ENCODE results near the gene CYBRD1. TPM values are rescaled to one million over a fixed set of nuclear protein-coding genes. Genes with fewer than 3 reads are reported as not detected.

Gene CYBRD1
- total RNA-seq, 1 experiment from 2014 or later = 7.9 TPM

- TF ChIP-seq ZSCAN18 (CRISPR knock-in tag; IDR thresholded peaks at IDR 0.05) (no peak), ZMAT4 (CRISPR knock-in tag; IDR thresholded peaks at IDR 0.05) (no peak), ERG (CRISPR knock-in tag; IDR thresholded peaks at IDR 0.05) (no peak), ESRRA (CRISPR knock-in tag; IDR thresholded peaks at IDR 0.05; ENCODE audit: borderline replicate concordance) (no peak), ZNF512 (CRISPR knock-in tag; IDR thresholded peaks at IDR 0.05; ENCODE audit: borderline replicate concordance) (no peak), MYBL2 (CRISPR knock-in tag; IDR thresholded peaks at IDR 0.05) (no peak), PREB (CRISPR knock-in tag; IDR thresholded peaks at IDR 0.05; ENCODE audit: borderline replicate concordance) (no peak)
These were observed 768 bp upstream of the CYBRD1 start (continued) for GRCh38 chr2:171521361-171522051.

GRCh38 chr2:171522788-171523087, 464 bp downstream of the CYBRD1 start:
- DNase-seq (ENCODE audit: low spot score) (peak; percentile 59), ATAC-seq (peak; percentile 49)
- TF ChIP-seq E2F5 (CRISPR knock-in tag; IDR thresholded peaks at IDR 0.05) (no peak), ZMAT4 (CRISPR knock-in tag; IDR thresholded peaks at IDR 0.05) (no peak), RELA (CRISPR knock-in tag; IDR thresholded peaks at IDR 0.05; ENCODE audit: borderline replicate concordance) (peak; percentile 31; the same call in 1 of the 2 replicates), FOXP4 (CRISPR knock-in tag; IDR thresholded peaks at IDR 0.05) (peak; percentile 26; the same call in 1 of the 2 replicates), NR2C2 (CRISPR knock-in tag; IDR thresholded peaks at IDR 0.05) (0 out of 2 replicates have a peak, but pooled peaks have one; percentile 31), SP1 (CRISPR knock-in tag; conservative IDR thresholded peaks at IDR 0.05) (no peak)
- Mint-ChIP-seq H3K9me3 (no peaks in the 10 kb centered on the region), H3K4me1 (peaks cover 25% of the 10 kb centered on the region), H3K4me3 (peak overlapping the region; percentile 90), H3K27me3 (ENCODE audit: low read depth) (no peaks in the 10 kb centered on the region; the same call in 1 of the 2 replicates), H3K27ac (no peak overlapping the region), H3K36me3 (no peaks in the 10 kb centered on the region)
- CTCF ChIA-PET = interaction anchor here (0.6 to 1.6 kb wide), 4 partner anchors 11 to 594 kb away, joined by 4 to 6 read pairs (median 5); partner anchors contain the start of gene GORASP2
- POLR2A ChIA-PET = interaction anchor here (1.0 to 1.5 kb wide), 2 partner anchors 11 to 33 kb away, joined by 3 to 4 read pairs; no protein-coding TSS in a partner anchor

Measured in WTC11 (cell line).